MM.1S (cell line): ENCODE results near the gene PPM1E.

ENCODE experiments used
- DNase-seq: peaks from one replicate; pipeline ENCODE4 v3.0.0-alpha.2; 2015
- H2AFZ ChIP-seq: fragments of 300-600 bp; sonication (generic); 2 replicates; pipeline ENCODE4 v1.6.0; 2016; ENCODE audit warnings: antibody characterized with exemption, low read length
- H3F3A ChIP-seq: fragments of 300-600 bp; sonication (generic); 2 replicates; pipeline ENCODE4 v1.6.1; 2016; ENCODE audit warnings: mild to moderate bottlenecking, antibody characterized with exemption, low read length, moderate library complexity, mixed read lengths; ENCODE audit not compliant: insufficient read depth
- H3K27ac ChIP-seq: fragments of 300-600 bp; sonication (generic); 2 replicates; pipeline ENCODE4 v1.5.1; 2016; ENCODE audit warnings: mild to moderate bottlenecking, low read length
- H3K27me3 ChIP-seq: fragments of 300-600 bp; sonication (generic); replicated peaks from 2 replicates; pipeline ENCODE4 v1.6.0; 2016; ENCODE audit warnings: low read length; ENCODE audit not compliant: insufficient read depth
- H3K36me3 ChIP-seq: fragments of 300-600 bp; sonication (generic); replicated peaks from 2 replicates; pipeline ENCODE4 v1.6.1; 2016; ENCODE audit warnings: mild to moderate bottlenecking, low read length, mixed read lengths; ENCODE audit not compliant: insufficient read depth
- H3K4me1 ChIP-seq: fragments of 300-600 bp; sonication (generic); 2 replicates; pipeline ENCODE4 v1.6.1; 2016; ENCODE audit warnings: low read length, mixed read lengths
- H3K4me2 ChIP-seq: fragments of 300-600 bp; sonication (generic); 2 replicates; pipeline ENCODE4 v1.6.0; 2016; ENCODE audit warnings: low read depth, low read length
- H3K4me3 ChIP-seq: fragments of 300-600 bp; sonication (generic); 2 replicates; pipeline ENCODE4 v1.5.1; 2016; ENCODE audit warnings: low read length, mixed read lengths
- H3K79me2 ChIP-seq: fragments of 300-600 bp; sonication (generic); 2 replicates; pipeline ENCODE4 v1.6.1; 2016; ENCODE audit warnings: mixed run types, low read length, mixed read lengths
- H3K9ac ChIP-seq: fragments of 300-600 bp; sonication (generic); 2 replicates; pipeline ENCODE4 v1.6.1; 2016; ENCODE audit warnings: low read length, mixed read lengths
- H3K9me2 ChIP-seq: fragments of 300-600 bp; sonication (generic); replicated peaks from 2 replicates; pipeline ENCODE4 v1.6.1; 2016; ENCODE audit warnings: mild to moderate bottlenecking, low read length, mixed read lengths; ENCODE audit not compliant: insufficient read depth
- H3K9me3 ChIP-seq: fragments of 300-600 bp; sonication (generic); replicated peaks from 2 replicates; pipeline ENCODE4 v1.6.1; 2016; ENCODE audit warnings: mild to moderate bottlenecking, low read length, mixed read lengths; ENCODE audit not compliant: insufficient read depth
- H4K20me1 ChIP-seq: fragments of 300-600 bp; sonication (generic); 2 replicates; pipeline ENCODE4 v1.6.1; 2016; ENCODE audit warnings: mild to moderate bottlenecking, low read length, moderate library complexity, mixed read lengths; ENCODE audit not compliant: insufficient read depth
- EZH2 ChIP-seq: fragments of 300-600 bp; sonication (generic); optimal IDR thresholded peaks from 2 replicates; pipeline ENCODE3; 2017; ENCODE audit warnings: low read depth, mild to moderate bottlenecking, antibody characterized with exemption, low read length, mixed read lengths
- EZH2phosphoT487 ChIP-seq: fragments of 300-600 bp; sonication (generic); IDR thresholded peaks from 2 replicates; pipeline ENCODE4 v1.6.1; 2018; ENCODE audit warnings: antibody characterized with exemption, low read length
- TF ChIP-seq, protein P1 (sequence below): fragments of 300-600 bp; sonication (generic); IDR thresholded peaks from 2 replicates; pipeline ENCODE4 v1.5.1; 2016; ENCODE audit warnings: antibody characterized with exemption, low read length, mixed read lengths

PPM1E gene

DNA sequence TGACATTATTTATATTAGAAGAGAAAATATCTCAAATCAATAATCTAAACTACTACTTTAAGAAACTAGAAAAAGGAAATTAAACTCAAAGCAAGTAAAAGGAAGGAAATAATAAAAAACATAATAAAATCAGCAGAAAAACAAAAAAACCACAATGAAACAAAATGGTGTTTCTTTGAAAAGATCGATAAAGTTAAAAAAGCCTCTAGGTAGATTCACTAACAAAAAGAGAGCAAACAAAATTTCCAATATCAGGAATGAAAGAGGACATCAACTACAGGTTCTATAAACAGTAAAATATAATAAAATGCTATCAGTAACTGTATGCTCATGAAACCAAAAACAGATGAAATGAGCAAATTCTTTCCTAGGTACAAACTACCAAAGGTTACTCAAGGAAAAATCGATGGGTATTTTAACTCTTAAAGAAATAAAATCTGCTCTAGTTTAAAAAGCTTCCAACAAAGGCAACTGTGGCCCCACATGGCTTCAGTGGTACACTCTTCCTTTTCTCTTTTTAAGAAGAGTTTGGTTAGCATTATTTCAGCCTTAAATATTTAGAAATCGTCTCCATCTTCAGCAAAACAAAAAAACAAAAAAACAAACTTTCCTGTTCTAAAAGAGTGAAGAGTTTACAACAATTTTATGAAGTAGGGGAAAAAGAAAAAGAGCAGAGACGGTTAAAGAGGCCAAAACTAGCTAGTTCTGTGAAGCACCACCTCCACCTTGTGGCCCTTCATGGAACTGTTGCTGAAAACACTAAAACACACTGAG, 248.9 kb downstream of the PPM1E start:
- H3K27ac ChIP-seq: no peak overlapping the region
- peak; percentile 59 for DNase-seq
- H4K20me1 ChIP-seq: no peaks in the 10 kb centered on the region
- no peaks in the 10 kb centered on the region for H3K27me3 ChIP-seq
- H3K9ac ChIP-seq: no peak overlapping the region
- no peaks in the 10 kb centered on the region for H3K79me2 ChIP-seq
- H3K36me3 ChIP-seq: no peaks in the 10 kb centered on the region
- H3F3A ChIP-seq: 0 out of 2 replicates have a peak, but pooled peaks cover 6% of the 10 kb centered on the region
- no peak overlapping the region for H3K4me2 ChIP-seq
- TF ChIP-seq, protein P1, sequence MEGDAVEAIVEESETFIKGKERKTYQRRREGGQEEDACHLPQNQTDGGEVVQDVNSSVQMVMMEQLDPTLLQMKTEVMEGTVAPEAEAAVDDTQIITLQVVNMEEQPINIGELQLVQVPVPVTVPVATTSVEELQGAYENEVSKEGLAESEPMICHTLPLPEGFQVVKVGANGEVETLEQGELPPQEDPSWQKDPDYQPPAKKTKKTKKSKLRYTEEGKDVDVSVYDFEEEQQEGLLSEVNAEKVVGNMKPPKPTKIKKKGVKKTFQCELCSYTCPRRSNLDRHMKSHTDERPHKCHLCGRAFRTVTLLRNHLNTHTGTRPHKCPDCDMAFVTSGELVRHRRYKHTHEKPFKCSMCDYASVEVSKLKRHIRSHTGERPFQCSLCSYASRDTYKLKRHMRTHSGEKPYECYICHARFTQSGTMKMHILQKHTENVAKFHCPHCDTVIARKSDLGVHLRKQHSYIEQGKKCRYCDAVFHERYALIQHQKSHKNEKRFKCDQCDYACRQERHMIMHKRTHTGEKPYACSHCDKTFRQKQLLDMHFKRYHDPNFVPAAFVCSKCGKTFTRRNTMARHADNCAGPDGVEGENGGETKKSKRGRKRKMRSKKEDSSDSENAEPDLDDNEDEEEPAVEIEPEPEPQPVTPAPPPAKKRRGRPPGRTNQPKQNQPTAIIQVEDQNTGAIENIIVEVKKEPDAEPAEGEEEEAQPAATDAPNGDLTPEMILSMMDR: peak; percentile 89
- no peak for TF ChIP-seq EZH2
- no peak overlapping the region for H3K4me3 ChIP-seq
- H3K9me3 ChIP-seq: no peaks in the 10 kb centered on the region
- H2AFZ ChIP-seq: no peak overlapping the region
- H3K9me2 ChIP-seq: no peaks in the 10 kb centered on the region
- no peaks in the 10 kb centered on the region for H3K4me1 ChIP-seq

DNA sequence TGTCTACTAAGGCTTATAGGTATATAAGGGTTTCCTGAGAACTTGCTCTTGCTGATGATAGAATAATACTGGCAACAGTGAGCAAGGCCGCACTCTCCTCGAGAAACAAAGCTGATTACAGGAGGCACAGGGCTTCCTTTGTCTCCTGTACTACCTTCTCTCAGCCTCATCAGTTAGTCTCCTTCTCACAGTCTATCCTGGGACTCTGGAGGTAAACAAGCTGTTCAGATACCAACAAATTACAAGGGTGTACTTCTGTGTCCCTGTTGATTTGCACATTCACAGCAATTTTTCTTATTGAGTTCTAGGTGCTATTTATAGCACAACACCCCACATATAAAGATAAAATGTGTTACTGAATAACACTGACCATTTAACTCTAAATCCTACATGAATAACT, 252.3 kb downstream of the PPM1E start:
- H3K36me3 ChIP-seq: no peaks in the 10 kb centered on the region; the same call in 1 of the 2 replicates
- no peaks in the 10 kb centered on the region for H3K4me1 ChIP-seq
- TF ChIP-seq EZH2phosphoT487 (no peak), EZH2 (no peak)
- TF ChIP-seq, protein P1: no peak
- no peaks in the 10 kb centered on the region for H3K9me3 ChIP-seq
- H2AFZ ChIP-seq: no peak overlapping the region
- no peak overlapping the region for H3K27ac ChIP-seq
- 0 out of 2 replicates have a peak, but pooled peaks cover 6% of the 10 kb centered on the region for H3F3A ChIP-seq
- H3K79me2 ChIP-seq: no peaks in the 10 kb centered on the region
- H3K27me3 ChIP-seq: no peaks in the 10 kb centered on the region
- DNase-seq: no peak
- H3K9me2 ChIP-seq: no peaks in the 10 kb centered on the region
- no peak overlapping the region for H3K4me3 ChIP-seq
- H4K20me1 ChIP-seq: no peaks in the 10 kb centered on the region
- no peak overlapping the region for H3K9ac ChIP-seq
- no peak overlapping the region for H3K4me2 ChIP-seq

GRCh38 chr17:59008737-59009136, 253.1 kb downstream of the PPM1E start:
- TF ChIP-seq EZH2 (no peak), EZH2phosphoT487 (no peak)
- TF ChIP-seq, protein P1: no peak

More at GRCh38 chr17:59008737-59009136, 253.1 kb downstream of the PPM1E start:
- H3K9ac ChIP-seq: no peak overlapping the region
- H3K27ac ChIP-seq: no peak overlapping the region
- H3K4me3 ChIP-seq: no peak overlapping the region
- DNase-seq: no peak
- no peaks in the 10 kb centered on the region for H3K4me1 ChIP-seq
- H3K27me3 ChIP-seq: no peaks in the 10 kb centered on the region
- H2AFZ ChIP-seq: no peak overlapping the region
- H3K4me2 ChIP-seq: no peak overlapping the region
- H3K9me3 ChIP-seq: no peaks in the 10 kb centered on the region
- H3F3A ChIP-seq: 0 out of 2 replicates have a peak, but pooled peaks cover 6% of the 10 kb centered on the region
- H3K79me2 ChIP-seq: no peaks in the 10 kb centered on the region
- no peaks in the 10 kb centered on the region; the same call in 1 of the 2 replicates for H3K36me3 ChIP-seq
- no peaks in the 10 kb centered on the region for H4K20me1 ChIP-seq
- H3K9me2 ChIP-seq: no peaks in the 10 kb centered on the region
